ENCODE measurements around the gene GNAO1.
A peak's percentile ranks its signal among the peaks of the same experiment; 100 is the strongest.

GNAO1 gene

DNA sequence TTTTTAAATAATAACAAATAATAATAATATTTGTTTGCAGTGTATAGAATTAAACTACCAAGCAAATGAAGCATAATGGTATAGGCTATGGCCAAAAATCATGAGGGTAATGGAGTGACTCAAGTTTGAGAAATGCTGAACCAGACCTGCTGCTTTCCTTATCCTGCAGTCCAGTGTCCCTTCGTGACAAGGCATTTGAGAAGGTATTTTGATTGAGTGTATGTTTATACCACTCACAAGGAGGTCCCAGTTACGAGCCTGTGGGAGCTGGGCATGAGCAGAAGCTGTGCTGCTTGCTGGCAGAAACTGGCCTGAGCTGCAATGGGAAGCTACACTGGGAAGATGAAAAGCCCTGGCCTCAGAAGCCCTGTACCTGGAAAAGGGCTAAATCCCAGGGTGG lies 50.3 kb downstream of the GNAO1 start:
- DNase-seq (ENCODE audit: low spot score): no peak

DNA sequence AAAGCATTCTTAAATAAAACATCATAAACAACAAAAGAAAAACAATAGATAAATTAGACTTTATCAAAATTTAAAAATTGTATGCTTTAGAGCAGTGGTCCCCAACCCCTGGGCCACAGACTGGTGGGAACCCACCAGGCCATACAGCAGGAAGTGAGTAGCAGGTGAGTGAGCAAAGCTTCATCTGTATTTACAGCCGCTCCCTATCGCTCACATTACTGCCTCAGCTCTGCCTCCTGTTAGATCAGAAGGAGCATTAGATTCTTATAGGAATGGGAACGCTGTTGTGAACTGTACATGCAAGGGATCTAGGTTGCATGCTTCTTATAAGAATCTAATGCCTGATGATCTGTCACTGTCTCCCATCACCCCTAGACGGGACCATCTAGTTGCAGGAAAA lies 51.5 kb downstream of the GNAO1 start:
- DNase-seq (ENCODE audit: low spot score): no peak

DNA sequence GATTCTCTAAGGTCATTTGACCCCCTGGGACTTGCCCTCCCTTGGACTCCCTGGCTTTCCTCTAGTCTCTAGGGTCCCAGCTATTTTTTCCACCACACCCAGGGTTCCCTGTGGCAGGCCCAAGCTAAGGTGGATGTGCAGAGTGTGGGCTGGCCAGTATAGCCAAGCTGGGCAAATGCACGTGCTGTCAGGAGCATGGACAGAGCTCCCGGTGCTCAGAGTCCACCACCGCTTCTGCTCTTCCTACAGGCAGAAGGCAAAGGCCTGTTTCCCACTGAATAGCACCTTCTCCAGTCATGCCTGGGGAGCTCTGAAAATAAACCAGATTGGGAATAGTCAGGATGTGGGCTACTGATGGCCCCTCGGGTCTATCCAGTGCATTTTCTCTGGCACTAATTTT lies 53.3 kb downstream of the GNAO1 start:
- no peak for DNase-seq (ENCODE audit: low spot score)

DNA sequence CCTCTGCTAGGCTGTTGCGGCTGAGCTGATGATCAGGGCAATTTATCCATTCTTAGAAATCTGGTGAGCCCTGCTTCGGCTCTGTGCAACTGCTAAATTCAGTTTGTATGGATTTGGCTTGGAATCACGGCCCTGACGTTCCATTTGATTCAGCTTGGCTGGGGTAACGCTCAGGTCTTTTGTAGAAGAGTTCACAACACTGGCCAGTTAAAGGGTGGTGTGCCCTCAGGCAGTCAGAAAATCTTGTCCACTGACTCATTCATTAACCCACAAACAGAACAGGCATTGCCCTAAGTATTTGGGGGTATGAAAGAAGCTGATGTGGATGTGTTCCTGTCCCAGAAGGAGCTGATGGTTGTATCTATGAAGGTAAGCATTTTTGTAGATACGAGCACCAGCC lies 53.9 kb downstream of the GNAO1 start:
- no peak for DNase-seq (ENCODE audit: low spot score)

DNA sequence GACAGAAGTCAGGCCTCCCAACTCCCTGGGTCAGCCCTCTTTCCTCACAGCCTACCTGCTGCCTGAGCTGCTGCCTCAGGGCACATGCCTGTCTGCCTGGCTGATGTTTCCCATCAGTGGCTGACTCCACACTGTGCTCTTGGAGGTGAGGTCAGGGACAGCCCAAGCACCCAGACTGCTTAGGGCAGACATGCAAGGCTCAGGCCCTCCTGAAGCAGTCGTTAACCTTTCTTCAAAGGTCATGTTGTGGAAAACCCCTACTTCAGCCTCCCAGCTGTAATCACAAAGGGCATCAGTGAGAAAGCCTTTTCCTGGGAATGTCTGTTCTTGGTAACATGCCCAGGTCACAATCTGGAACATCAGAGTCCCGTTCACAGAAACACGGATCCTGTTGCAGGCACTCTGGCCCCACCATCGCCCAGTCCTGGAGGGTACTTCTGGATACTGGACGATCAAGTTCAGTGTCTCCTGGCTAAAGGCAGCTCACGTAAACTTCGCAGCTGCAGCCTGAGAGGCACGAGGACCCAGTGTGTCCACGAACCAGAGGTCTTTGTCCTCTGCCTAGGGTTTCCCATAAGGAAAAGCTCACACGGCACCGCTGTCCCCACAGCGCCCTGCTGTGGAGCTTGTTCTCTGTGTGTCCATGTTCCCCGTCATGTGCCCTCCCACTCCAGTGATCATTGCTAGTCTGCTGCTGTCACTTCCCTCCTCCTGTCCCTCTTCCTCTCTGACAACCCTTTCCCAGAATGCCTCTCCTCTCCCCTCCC lies 54.9 kb downstream of the GNAO1 start:
- no peak for DNase-seq (ENCODE audit: low spot score)

DNA sequence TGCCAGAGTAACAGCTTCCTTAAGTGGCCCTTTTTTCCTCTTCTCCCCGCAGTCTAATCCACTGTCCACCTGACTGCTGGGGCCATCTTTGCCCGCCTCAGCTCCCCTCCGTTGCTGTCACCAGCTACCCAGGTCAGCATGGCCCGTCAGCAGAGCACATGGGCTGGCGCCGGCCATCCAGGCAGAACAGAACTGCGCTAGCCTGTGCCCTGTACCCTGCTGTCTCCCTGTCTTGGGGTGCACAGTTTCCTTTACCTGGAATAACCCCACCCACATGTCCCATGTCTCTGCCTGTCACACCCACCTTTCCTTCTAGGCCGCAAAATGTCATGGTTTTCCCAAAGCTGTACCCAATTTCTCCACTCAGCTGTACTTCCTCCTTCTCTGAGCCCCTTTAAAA lies 55.7 kb downstream of the GNAO1 start:
- DNase-seq (ENCODE audit: low spot score): no peak

DNA sequence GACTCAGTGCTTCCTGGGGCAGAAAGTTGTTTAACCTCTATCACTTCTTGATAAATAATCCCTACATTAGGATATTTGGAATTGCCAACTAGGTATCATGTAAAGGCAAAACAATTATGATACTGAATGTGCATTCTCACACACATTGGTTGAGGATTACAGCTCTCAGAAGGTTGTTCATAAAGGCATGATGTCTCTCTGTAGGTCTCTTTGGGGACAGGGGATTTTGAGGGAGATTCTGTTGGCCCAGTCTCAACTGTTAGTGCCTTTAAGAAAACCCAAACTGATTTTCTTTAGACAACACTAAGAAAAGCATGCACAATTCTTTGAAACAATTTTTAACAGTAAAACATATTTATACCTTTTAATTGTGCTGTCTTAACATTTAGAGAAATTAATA lies 56.5 kb downstream of the GNAO1 start:
- DNase-seq (ENCODE audit: low spot score): no peak

DNA sequence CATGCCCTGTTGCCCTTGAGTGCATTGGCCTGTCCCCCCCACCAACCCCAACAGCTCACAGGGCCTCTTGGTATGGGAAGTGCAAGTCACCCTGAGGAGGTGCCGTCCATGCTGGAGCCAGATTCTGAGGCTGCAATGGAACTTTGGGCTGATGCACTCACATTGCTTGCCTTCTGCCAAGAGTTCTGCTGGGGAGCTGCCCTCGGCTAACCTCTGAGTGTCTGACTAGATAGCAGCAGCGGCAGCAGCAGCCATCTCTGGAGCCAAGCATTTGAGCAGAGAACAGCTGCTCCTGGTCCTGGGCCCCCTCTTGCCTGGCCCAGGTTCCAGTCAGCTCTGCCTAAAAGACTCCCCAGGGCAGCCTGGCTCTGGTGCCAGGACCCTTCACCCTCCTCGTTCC lies 61.5 kb downstream of the GNAO1 start:
- DNase-seq (ENCODE audit: low spot score): no peak

DNA sequence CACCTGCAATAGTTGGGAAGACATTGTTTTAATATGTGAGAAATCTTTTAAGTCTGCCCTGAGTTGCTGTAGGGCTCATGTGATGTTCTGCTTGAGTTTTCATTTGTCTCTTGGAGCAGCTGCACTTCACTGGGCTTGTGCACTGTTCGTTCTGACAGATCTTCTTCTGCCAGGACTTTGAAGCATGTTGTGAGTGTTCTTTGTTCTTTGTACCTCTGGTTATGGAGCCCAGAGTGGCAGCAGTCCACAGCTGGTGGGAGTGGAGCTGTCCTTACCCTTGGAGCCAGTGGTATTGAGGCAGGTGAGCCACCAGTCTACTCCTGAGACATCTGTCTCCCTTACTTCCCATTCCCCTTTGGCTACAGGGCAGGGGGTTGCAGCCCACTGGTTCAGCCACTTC lies 64.6 kb downstream of the GNAO1 start:
- no peak for DNase-seq (ENCODE audit: low spot score)

DNA sequence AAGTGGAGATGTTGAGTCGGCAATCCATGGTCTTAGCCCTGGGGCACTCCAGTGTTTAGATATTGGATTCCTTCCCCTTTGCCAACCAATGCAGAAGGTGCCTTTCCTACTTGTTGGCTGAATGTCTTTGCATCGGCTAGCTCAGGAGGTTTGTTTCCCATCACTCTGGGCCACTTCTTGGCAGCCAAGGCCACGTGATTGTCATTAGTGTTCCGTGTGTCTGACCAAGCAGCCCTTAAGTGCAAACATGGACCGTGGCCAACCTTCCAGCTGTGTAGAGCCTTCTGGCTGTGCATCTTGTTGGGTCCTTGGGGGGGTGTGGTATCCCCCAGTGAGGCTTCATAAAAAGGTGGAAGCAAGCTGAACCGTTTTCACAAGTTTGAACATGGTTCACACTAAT lies 66.0 kb downstream of the GNAO1 start:
- no peak for DNase-seq (ENCODE audit: low spot score)

DNA sequence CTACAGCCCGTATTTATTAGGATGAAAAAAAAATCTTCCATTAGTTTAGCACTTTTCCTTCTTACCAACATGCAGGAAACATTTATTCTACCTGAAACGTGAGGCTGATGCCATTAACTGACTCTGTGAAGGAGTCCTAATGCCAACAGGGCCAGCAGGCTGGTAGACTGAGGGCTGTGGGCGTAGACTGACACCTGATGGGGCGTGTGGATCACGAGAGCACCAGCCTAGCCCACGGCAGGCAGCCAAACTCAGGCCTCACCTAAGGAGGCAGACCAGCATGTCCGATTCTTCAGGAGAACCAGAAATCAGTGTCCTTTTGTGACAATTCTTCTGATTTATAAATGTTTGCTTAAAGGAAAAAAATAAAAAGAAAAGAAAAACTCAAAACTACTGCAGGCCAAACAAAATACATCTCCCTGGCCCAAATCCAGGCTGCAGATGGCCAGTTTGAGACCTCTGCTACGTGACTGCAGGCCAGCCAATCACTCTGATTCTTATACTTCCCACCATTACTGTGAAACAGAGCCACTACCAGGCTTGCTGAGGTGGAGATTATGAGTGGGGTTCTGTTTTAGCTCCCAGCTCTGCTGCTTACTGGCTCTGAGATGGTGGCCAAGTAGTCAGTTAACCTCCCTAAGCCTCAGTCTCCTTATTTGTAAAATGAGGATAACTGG lies 66.5 kb downstream of the GNAO1 start:
- no peak for DNase-seq (ENCODE audit: low spot score)

DNA sequence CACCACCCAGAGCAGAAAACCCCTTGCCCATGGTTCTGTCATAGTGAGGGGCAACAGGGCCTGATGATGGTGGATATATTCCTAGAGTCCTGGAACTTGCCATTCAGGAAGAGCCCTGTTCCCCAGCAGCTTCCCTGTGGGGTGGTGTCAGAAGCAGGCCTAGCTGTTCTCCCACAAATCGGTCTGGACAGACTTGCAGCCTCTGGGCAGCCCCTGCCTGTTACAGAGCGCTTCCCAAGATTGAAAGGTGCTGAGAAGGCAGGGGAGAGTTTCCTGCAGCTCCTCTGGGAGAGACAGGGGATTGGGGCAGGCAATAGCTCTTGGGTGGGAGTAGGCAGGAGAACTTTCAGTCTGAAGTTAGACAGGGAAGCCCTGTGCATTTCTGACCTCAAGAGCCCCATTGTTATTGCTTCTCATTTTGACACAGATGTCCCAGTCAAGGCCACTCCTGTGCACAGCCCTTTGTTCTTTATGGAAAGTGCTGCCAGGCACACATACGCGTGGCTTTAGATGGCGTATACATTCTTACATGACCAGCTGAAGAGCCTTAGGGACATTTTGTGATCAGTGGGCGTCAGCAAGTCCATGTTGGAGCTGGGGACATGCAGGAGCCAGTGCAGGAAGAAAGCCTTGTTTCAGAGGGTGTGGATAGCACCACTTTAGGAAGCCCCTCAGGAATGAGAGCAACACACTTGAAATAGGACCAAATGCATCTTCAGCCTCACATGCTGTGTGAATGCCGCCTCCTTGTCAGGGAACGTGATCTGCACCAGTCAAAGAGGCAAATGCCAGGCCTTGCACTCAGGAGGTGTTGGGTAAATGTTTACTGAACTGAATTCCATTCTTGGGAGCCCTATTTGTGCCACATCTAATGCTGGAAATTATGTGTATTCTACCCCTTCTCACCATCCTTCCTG lies 67.5 kb downstream of the GNAO1 start:
- no peak for DNase-seq (ENCODE audit: low spot score)

DNA sequence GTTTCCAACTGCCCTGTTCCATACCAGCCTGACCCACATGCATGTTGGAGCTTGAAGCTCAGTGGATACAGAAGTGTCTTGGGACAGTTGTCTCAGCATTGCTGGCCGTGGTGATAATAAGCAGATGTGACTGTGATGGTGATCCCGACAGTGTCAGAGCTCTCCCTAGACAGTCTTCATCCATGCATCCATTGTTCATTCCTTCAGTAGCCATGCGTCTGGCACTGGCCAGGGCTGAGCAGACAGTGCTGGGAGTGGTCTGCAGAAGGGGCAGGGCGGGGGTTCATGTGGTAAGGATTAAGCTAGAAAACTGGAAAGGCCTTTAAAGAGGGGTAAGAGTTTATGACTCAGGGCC lies 68.1 kb downstream of the GNAO1 start:
- DNase-seq (ENCODE audit: low spot score): no peak

DNA sequence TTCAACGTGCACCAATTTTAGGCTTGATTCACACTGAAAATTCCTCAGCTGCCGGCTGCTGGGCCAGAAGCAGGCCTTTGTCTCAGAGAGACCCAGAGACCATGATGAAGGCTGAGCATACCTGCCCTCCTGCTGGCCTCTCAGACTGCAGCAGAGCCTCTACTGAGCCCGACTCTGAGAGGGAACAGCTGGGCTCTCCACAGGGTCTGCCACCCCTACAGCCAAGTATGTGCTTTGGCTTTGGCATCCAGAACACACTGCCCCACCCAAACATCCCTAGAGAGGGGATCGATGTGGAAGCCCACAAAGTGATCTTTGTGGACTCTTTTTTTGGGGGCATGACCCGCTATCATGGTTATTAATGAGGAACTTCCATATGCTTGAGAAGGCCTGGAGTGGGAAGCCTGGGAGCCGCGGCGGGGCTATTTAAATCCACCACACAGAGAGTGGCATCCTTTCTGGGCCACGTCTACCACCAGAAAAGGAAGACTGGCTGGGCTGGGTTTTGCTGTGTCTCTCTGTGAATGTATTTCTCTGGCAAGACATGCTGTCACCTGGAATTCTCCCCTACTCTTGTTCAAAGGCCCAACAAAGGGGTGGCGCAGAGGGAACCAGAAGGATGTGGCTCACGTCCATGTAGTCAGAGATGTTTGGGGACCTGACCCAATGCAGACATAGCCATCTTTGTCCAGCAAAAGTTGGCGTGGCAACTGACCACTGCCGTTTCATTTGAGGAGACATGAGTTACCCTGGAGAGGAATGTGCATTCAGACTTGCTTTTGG lies 69.3 kb downstream of the GNAO1 start:
- DNase-seq (ENCODE audit: low spot score): no peak

DNA sequence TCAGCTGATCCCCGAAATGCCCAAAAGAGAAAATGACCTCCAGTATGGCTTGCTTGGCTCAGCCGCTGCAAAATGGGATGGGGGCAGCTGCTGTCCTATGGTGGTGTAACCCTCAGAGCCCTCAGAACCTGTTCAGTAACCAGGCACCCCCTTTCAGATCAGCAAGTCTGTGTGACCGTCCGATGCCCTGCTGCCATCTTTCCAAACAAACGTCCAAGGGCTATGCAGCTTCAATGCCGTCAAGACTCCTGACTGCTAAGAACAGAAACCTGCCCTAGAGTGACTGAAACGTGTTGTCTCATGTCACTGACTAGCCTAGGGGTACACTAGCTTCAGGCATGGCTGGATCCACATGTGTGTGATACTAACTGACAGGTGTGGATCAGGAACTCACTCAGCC lies 70.4 kb downstream of the GNAO1 start:
- DNase-seq (ENCODE audit: low spot score): no peak

DNA sequence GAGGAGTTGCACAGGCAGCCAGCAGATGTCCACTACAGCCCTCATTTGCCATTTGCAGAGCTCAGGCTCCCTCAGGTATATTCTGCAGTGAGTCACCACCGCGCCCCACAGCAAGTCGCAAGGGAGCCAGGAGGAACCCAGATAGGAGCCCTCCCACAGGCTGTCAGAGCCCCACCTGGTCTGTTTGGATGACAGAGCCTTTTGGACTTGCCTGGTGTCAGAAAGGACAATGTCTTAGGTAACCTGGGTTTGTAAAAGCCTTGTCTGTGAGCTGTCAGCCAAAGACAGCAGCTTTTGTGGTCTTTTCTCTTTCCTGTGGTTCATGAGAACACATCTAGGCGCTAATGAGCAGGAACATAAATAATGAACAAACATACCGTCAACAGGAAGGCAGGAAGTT lies 70.9 kb downstream of the GNAO1 start:
- no peak for DNase-seq (ENCODE audit: low spot score)

DNA sequence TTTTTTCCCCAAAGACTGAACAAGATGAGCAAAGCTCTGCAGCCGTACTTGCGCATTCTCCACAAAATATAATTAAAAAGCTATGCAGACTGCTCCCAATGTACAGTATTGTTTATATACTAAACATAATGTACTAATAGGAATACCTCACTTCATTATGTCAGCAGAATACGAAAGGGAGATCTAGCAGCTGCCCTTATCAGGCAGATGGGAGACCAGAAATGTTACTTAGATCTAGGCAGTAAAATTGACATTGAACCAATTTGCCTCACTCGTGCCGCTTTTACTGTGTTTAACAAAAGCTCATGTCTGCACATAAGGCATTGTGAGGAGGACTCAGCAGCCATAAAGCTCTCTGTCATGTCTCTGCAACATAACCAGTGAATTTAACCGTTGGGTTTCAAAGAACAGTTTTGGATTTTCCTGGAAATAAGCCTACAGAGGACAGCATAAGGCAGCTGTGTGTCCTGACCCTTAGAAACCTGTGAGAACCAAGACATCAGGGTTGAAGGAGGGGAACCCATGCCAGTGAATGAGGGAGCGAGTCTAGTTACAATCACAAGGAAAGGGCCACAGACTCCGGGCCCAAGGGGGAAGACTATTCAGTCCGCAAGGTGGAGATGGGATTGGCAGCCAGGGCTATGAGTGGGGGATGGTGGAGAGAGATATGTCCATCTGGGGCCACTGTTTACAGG lies 71.4 kb downstream of the GNAO1 start:
- DNase-seq (ENCODE audit: low spot score): no peak

DNA sequence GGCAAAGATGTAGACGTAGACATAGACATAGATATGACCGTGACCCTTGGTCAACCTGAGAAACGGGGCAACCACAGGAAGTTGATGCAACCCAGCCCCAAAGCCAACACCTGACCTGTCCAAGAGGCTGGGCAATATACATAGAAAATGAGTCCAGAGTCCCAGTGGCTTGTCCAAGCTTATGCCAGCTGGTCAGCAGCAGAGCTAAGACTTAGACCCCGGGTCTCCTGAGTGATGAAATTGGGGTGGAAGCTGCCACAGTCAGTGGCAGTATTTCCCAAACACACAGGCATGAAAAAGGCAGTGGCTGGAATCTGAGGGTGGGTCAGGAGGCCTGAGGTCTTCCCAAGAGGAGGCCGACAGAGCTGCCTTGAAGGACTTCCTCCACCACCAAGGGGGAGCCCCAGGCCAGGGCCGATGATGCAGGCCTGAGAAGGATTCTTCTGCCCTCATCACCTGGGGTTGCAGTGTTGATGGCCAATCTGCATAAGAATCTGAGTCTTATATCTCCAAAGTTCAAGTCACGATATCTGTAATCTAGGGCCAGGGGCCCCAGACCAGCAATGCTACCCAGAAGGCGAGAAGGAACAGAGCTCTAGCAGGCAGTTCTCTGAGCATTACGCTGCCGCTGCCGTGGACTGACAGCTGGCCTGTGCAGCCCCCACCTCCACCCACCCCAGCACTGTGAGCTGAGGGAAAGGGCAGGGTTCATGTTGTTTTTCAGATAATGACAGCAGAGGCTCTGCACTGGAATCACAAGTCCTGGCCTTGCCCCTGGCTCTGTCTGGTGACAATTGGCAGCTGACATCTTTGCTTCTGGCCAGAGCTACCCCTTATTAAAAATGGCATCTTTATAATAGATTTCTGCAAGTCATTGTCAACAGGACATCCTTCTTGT lies 72.7 kb downstream of the GNAO1 start:
- peak; percentile 58 for DNase-seq (ENCODE audit: low spot score)

DNA sequence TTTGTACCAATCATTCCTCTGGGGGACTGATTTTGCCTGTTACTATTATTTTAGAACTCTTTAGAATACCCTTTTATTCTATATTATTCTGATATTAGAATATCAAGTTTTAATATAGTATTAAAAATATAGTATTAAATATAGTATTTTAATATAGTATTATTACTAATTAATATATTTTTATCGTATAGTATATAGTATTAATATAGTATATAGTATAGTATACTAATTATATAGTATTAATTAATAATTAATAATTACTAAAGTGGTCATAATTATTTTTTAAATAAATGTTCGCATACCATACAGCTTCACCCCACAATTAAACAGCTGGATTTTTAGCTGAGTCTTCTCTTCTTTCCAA lies 73.3 kb downstream of the GNAO1 start:
- DNase-seq (ENCODE audit: low spot score): no peak

DNA sequence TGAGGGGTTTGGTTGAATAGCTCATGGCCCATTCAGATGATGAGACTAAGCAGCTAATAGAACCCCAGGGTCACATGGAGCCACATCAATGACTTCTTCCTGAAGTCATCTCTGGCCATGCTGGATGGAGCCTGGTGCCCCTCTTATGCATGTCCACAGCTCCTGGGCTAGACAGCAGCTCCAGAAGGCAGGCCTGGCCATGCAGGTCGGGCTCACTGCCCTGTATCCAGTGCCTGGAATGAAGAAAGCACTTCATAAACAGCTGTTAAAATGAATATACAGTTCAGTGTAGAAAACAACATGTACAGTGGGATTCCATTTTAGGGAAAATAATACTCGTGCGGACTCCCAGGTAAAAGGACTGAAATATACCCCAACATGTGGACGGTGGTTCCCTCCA lies 73.9 kb downstream of the GNAO1 start:
- DNase-seq (ENCODE audit: low spot score): no peak

DNA sequence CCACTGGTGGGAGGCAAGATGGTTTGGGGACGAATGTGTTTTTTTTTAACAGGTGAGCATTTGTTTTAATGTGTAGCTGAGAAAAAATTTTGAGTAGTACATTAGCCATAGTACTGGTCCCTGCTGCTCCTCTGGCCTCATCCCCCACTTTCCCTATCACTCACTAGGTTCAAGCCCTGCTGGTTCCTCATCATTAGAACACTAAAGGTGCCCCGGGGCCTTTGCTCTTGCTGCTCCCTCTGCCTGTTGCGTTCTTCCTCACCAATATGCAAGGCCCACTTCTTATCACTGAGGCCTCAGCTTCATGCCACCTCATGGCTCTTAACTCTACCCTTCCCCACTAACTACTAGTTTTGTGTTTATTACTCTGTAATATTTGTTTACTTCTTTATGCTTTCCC lies 74.5 kb downstream of the GNAO1 start:
- no peak for DNase-seq (ENCODE audit: low spot score)
